Pancreas (tissue), 10 donors: ENCODE results near the gene DMRTA2. TPM values are rescaled to one million over a fixed set of nuclear protein-coding genes. Genes with fewer than 3 reads are reported as not detected.

ENCODE experiments used
- ATAC-seq, 4 donors: fragments of 200-7000 bp; cut with Tn5 transposase; one replicate each; pipeline versions ENCODE4 v1.8.0 to v1.9.1; 2020; ENCODE audit warnings: mild to moderate bottlenecking in 4 of 4, moderate library complexity in 4 of 4
- DNase-seq, 6 donors: peaks; one replicate each; pipeline ENCODE4 v3.0.0-alpha.2; 2020
- FAIRE-seq: peaks from 2 replicates; lab custom pipeline; 2012; peaks lifted over from hg19 to GRCh38; lab: Jason Lieb, UNC
- H3K27ac ChIP-seq, 4 donors: fragments of 200-600 bp; sonication (generic); 1 replicate in 3 of 4; 2 replicates in 1 of 4; pipeline versions ENCODE4 v1.5.0 to v1.8.0; 2020
- H3K27me3 ChIP-seq, 4 donors: fragments of 200-600 bp; one replicate each; pipeline ENCODE4 v1.8.0; 2021
- H3K36me3 ChIP-seq, 3 donors: fragments of 200-600 bp; sonication (generic) in 1 of 3; one replicate each; pipeline versions ENCODE4 v1.5.0 to v1.8.0; 2020 to 2021
- H3K4me1 ChIP-seq, 3 donors: fragments of 200-600 bp; one replicate each; pipeline ENCODE4 v1.8.0; 2021
- H3K4me3 ChIP-seq, 4 donors: fragments of 200-600 bp; sonication (generic) in 2 of 4; one replicate each; pipeline versions ENCODE4 v1.5.0 to v1.8.0; 2020 to 2021
- H3K9me3 ChIP-seq, 4 donors: fragments of 200-600 bp; one replicate each; pipeline ENCODE4 v1.8.0; 2021
- WGBS, 2 donors: extraction: QIAGEN DNeasy Blood & Tissue Kit; methylation state at CpG; one replicate each; pipeline ENCODE4 v1.1.7; 2013; 5-methylcytosine and 5-hydroxymethylcytosine counted together
- intact Hi-C, 3 donors: fragments of 100-400 bp; cut with DNase I; formaldehyde crosslinking; loops; one replicate each; pipeline versions ENCODE4 v1.11.1 to v1.14.2; 2022
- polyA plus RNA-seq, 2 donors: library from polyadenylated mRNA; stranded (reverse); fragments of 200-250 nt; gene quantifications; one replicate each; pipeline ENCODE4 v1.2.3, GENCODE V29; 2013
- total RNA-seq, 6 donors: library from RNA; stranded (reverse); fragmentation: NEBNext Ultra II Directional in 4 of 6; extraction: Animal tissue kit (Norgen Biotek cat#: 25700) in 4 of 6; gene quantifications; one replicate each; pipeline versions ENCODE4 v1.2.1 to v1.2.4, GENCODE V29; 2021 to 2023
- TF ChIP-seq, protein P1 (sequence below), 4 donors: fragments of 200-600 bp; sonication (generic) in 3 of 4; IDR thresholded peaks; one replicate each; pipeline versions ENCODE4 v1.5.0 to v1.8.0; 2021; ENCODE audit warnings: antibody characterized with exemption in 4 of 4
- donor health status: healthy with polysubstance abuse.
- donor health status: DM: no; HTN: no; CAD: no; lungs with moderate emphysema.
- donor health status: DM: no; HTN: no; CAD: no.
- donor health status: control.
- donor health status: control.
- donor health status: Bipolar disorder and iron deficiency.
- donor health status: DM: yes; HTN: yes; CAD: no.
- donor health status: DM: no; HTN: no; CAD: no.
- donor health status: DM: no; HTN: no; CAD: no.
- donor health status: DM: yes; HTN: yes; CAD: no.

Gene DMRTA2
- total and polyA plus RNA-seq, 8 donors: 0.02 TPM; not detected in 7

GRCh38 chr1:50454911-50455310 lies 31.7 kb upstream of the DMRTA2 start:
- ATAC-seq: no peak
- Histone ChIP-seq H3K4me3 (no peak overlapping the region), H3K9me3 (no peaks in the 10 kb centered on the region), H3K27ac (no peak overlapping the region), H3K4me1 (no peaks in the 10 kb centered on the region), H3K27me3 (no peaks in the 10 kb centered on the region), H3K36me3 (no peaks in the 10 kb centered on the region)
- TF ChIP-seq, protein P1, sequence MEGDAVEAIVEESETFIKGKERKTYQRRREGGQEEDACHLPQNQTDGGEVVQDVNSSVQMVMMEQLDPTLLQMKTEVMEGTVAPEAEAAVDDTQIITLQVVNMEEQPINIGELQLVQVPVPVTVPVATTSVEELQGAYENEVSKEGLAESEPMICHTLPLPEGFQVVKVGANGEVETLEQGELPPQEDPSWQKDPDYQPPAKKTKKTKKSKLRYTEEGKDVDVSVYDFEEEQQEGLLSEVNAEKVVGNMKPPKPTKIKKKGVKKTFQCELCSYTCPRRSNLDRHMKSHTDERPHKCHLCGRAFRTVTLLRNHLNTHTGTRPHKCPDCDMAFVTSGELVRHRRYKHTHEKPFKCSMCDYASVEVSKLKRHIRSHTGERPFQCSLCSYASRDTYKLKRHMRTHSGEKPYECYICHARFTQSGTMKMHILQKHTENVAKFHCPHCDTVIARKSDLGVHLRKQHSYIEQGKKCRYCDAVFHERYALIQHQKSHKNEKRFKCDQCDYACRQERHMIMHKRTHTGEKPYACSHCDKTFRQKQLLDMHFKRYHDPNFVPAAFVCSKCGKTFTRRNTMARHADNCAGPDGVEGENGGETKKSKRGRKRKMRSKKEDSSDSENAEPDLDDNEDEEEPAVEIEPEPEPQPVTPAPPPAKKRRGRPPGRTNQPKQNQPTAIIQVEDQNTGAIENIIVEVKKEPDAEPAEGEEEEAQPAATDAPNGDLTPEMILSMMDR (IDR thresholded peaks at IDR 0.05): no peak
- intact Hi-C loops: no loop called here
- no peak for DNase-seq
- FAIRE-seq: no peak
- WGBS, 2 donors: 92 to 100% methylated on average over 1 of the region's 1 CpG

- intact Hi-C loops: no loop called here
- Histone ChIP-seq H3K27ac (no peak overlapping the region), H3K27me3 (no peaks in the 10 kb centered on the region), H3K4me3 (no peak overlapping the region), H3K9me3 (no peaks in the 10 kb centered on the region), H3K4me1 (no peaks in the 10 kb centered on the region), H3K36me3 (no peaks in the 10 kb centered on the region)
- ATAC-seq: no peak
- TF ChIP-seq, protein P1 (IDR thresholded peaks at IDR 0.05): no peak
- 79 to 87% methylated on average over 7 of the region's 7 CpGs for WGBS, 2 donors
- no peak for DNase-seq
- FAIRE-seq: no peak
These were observed 30.0 kb upstream of the DMRTA2 start for GRCh38 chr1:50453266-50453665.

DNA sequence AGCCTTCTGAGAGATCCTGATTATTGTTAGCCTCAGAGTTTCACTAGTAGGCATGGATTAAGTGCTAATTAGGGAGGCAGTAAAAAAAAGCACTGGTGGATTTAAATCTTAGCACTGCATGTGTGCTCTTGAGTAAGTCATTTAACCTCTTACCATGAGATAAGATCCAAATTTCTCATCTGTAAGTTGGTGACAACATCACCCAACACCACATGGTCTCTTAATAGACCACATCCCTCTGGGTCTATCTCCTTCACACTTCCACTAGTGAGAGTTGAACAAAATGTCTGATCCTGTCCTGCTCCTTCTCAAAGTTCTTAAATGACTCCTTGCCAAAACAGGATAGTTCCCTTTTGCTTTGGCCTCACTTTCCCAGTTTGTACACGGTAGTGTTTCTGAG lies 29.5 kb upstream of the DMRTA2 start:
- FAIRE-seq (no peak), DNase-seq (no peak), ATAC-seq (no peak)
- WGBS, 2 donors: 88 to 96% methylated on average over 1 of the region's 1 CpG
- Histone ChIP-seq H3K27me3 (no peaks in the 10 kb centered on the region), H3K36me3 (no peaks in the 10 kb centered on the region), H3K27ac (no peak overlapping the region), H3K9me3 (no peaks in the 10 kb centered on the region), H3K4me1 (no peaks in the 10 kb centered on the region), H3K4me3 (no peak overlapping the region)
- TF ChIP-seq, protein P1 (IDR thresholded peaks at IDR 0.05): no peak
- intact Hi-C loops: no loop called here

GRCh38 chr1:50450861-50451653 lies 27.8 kb upstream of the DMRTA2 start:
- intact Hi-C loops: no loop called here
- DNase-seq: no peak
- ATAC-seq: no peak
- TF ChIP-seq, protein P1 (IDR thresholded peaks at IDR 0.05): no peak
- no peak for FAIRE-seq
- Histone ChIP-seq H3K4me3 (no peak overlapping the region), H3K4me1 (no peaks in the 10 kb centered on the region), H3K27ac (no peak overlapping the region), H3K27me3 (no peaks in the 10 kb centered on the region), H3K36me3 (no peaks in the 10 kb centered on the region), H3K9me3 (no peaks in the 10 kb centered on the region)
- 89 to 91% methylated on average over 4 of the region's 4 CpGs for WGBS, 2 donors

DNA sequence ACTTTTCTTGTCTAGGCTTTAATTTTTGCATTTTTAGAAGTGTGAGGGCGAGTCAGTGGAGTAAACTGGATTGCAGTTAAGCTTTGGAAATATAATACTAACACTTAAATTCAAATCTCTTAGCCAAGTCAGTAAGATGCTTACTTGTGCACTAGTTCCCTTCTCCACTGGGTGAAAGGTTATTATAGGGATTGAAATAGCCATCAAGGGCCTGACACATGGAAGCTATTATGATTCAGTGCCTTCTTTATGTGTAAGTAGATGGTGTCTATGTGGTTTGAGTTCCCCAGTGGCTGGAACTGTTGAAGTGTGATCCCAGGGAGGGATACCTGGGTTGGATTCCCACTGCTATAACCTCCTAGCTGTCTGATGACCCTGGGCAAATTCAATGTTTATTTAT lies 24.7 kb upstream of the DMRTA2 start:
- no peak overlapping the region for H3K4me3 ChIP-seq
- TF ChIP-seq, protein P1 (IDR thresholded peaks at IDR 0.05): no peak
- H3K9me3 ChIP-seq: no peaks in the 10 kb centered on the region
- intact Hi-C loops: no loop called here
- H3K27ac ChIP-seq: no peak overlapping the region
- no peaks in the 10 kb centered on the region for H3K36me3 ChIP-seq
- 96% methylated on average over 1 of the region's 1 CpG for WGBS, 2 donors
- H3K4me1 ChIP-seq: no peaks in the 10 kb centered on the region
- DNase-seq (no peak), ATAC-seq (no peak), FAIRE-seq (no peak)
- H3K27me3 ChIP-seq: no peaks in the 10 kb centered on the region
